ENCODE measurements around the gene TMEM273. TPM values are rescaled to one million over a fixed set of nuclear protein-coding genes. Genes with fewer than 3 reads are reported as not detected.

Gene TMEM273
- polyA plus RNA-seq, 1 of the 3 experiments (the other 2 are of a cell fraction), result not detected

DNA sequence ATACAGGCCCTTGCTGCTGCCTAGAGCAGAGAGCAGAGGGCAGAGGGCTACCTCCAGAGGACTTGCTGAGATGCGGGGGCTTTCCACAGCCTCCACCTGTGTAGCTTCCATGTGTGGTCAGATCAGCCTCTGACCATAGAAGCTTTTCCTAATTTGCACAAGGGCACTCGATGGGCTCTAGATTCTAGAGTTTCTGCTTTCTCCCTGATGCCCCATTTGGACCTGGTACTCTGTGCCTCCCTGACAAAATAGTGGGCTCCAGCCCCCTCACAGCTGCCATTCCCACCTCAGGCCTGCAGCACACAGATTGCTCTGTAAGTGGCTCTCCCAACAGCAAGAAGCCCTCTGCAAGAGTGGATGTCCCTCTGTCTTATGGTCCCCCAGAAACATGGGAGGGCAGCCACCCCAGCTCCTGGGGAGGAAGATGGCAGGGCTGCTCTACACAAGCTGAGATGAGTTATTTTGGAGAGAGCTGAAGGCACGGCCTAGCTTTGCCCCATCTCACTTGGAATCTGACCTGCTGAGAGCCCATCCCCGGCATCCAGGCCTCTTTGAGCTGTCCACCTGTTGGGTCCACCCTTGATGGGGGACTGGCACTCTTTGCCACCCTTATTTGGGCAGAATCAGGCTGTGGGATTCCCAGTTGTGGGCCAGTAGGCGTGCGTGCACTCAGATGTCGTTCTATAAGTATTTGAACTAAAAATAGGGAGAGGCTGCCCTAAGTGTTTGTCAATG, 16.7 kb downstream of the TMEM273 start:
- H3K9me2 ChIP-seq, result no peaks in the 10 kb centered on the region
- no peak overlapping the region for H3K9ac ChIP-seq
- H4K20me1 ChIP-seq (ENCODE audit: insufficient read depth), result no peaks in the 10 kb centered on the region
- H3K4me3 ChIP-seq (ENCODE audit: low read depth in 2 of 2, low read length in 1 of 2), result no peak overlapping the region
- no peak for DNase-seq
- 36% methylated on average over 7 of the region's 7 CpGs for WGBS (ENCODE audit: low lambda C conversion rate)
- H3K27ac ChIP-seq (ENCODE audit: low read depth in 2 of 2, low read length in 1 of 2), result no peak overlapping the region
- ChIA-PET CTCF (interaction anchor here (0.8 to 3.1 kb wide), 3 partner anchors 30 to 340 kb away, joined by 3 to 9 read pairs (median 3); no protein-coding TSS in a partner anchor), POLR2A (no interaction called here)
- H3K36me3 ChIP-seq (replicated peaks in 1 of 2; ENCODE audit: control insufficient read depth in 1 of 2, insufficient read depth in 2 of 2, low read length in 1 of 2), result no peaks in the 10 kb centered on the region
- H3K4me1 ChIP-seq (ENCODE audit: control insufficient read depth in 1 of 2, insufficient read depth in 2 of 2, low read depth in 1 of 2, low read length in 1 of 2), result peaks cover 0 to 13% of the 10 kb centered on the region in 2 experiments; a peak in 1 of 4 replicates
- H3K79me2 ChIP-seq (ENCODE audit: insufficient read depth), result no peaks in the 10 kb centered on the region
- H3K9me3 ChIP-seq, result no peaks in the 10 kb centered on the region
- no peak for TF ChIP-seq TCF12 (IDR thresholded peaks at IDR 0.05)
- TF ChIP-seq, protein P1, sequence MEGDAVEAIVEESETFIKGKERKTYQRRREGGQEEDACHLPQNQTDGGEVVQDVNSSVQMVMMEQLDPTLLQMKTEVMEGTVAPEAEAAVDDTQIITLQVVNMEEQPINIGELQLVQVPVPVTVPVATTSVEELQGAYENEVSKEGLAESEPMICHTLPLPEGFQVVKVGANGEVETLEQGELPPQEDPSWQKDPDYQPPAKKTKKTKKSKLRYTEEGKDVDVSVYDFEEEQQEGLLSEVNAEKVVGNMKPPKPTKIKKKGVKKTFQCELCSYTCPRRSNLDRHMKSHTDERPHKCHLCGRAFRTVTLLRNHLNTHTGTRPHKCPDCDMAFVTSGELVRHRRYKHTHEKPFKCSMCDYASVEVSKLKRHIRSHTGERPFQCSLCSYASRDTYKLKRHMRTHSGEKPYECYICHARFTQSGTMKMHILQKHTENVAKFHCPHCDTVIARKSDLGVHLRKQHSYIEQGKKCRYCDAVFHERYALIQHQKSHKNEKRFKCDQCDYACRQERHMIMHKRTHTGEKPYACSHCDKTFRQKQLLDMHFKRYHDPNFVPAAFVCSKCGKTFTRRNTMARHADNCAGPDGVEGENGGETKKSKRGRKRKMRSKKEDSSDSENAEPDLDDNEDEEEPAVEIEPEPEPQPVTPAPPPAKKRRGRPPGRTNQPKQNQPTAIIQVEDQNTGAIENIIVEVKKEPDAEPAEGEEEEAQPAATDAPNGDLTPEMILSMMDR (IDR thresholded peaks at IDR 0.05), result no peak
- TF ChIP-seq NFIC (IDR thresholded peaks at IDR 0.05; ENCODE audit: borderline replicate concordance), result no peak
- TF ChIP-seq, protein P2, sequence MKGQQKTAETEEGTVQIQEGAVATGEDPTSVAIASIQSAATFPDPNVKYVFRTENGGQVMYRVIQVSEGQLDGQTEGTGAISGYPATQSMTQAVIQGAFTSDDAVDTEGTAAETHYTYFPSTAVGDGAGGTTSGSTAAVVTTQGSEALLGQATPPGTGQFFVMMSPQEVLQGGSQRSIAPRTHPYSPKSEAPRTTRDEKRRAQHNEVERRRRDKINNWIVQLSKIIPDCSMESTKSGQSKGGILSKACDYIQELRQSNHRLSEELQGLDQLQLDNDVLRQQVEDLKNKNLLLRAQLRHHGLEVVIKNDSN (IDR thresholded peaks at IDR 0.05; ENCODE audit: borderline replicate concordance, low read depth), result no peak
- TF ChIP-seq YY1 (IDR thresholded peaks at IDR 0.05; ENCODE audit: low read depth), result no peak
- TF ChIP-seq FOXM1 (IDR thresholded peaks at IDR 0.05; ENCODE audit: low read depth), result no peak
- TF ChIP-seq, protein P3, sequence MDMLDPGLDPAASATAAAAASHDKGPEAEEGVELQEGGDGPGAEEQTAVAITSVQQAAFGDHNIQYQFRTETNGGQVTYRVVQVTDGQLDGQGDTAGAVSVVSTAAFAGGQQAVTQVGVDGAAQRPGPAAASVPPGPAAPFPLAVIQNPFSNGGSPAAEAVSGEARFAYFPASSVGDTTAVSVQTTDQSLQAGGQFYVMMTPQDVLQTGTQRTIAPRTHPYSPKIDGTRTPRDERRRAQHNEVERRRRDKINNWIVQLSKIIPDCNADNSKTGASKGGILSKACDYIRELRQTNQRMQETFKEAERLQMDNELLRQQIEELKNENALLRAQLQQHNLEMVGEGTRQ (IDR thresholded peaks at IDR 0.05; ENCODE audit: borderline replicate concordance, low read depth, low read length), result no peak
- no peak for TF ChIP-seq SIN3A (IDR thresholded peaks at IDR 0.05; ENCODE audit: borderline replicate concordance, low read depth, low read length)
- TF ChIP-seq TEAD4 (IDR thresholded peaks at IDR 0.05; ENCODE audit: borderline replicate concordance, insufficient read depth), result no peak
- TF ChIP-seq RFX5 (IDR thresholded peaks at IDR 0.05; ENCODE audit: low read length), result no peak
- TF ChIP-seq, protein P4, sequence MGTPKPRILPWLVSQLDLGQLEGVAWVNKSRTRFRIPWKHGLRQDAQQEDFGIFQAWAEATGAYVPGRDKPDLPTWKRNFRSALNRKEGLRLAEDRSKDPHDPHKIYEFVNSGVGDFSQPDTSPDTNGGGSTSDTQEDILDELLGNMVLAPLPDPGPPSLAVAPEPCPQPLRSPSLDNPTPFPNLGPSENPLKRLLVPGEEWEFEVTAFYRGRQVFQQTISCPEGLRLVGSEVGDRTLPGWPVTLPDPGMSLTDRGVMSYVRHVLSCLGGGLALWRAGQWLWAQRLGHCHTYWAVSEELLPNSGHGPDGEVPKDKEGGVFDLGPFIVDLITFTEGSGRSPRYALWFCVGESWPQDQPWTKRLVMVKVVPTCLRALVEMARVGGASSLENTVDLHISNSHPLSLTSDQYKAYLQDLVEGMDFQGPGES (IDR thresholded peaks at IDR 0.05; ENCODE audit: low read depth, low read length), result no peak
- no peak for TF ChIP-seq TAF1 (IDR thresholded peaks at IDR 0.05; ENCODE audit: borderline replicate concordance, low read depth, low read length)
- TF ChIP-seq, protein P5, sequence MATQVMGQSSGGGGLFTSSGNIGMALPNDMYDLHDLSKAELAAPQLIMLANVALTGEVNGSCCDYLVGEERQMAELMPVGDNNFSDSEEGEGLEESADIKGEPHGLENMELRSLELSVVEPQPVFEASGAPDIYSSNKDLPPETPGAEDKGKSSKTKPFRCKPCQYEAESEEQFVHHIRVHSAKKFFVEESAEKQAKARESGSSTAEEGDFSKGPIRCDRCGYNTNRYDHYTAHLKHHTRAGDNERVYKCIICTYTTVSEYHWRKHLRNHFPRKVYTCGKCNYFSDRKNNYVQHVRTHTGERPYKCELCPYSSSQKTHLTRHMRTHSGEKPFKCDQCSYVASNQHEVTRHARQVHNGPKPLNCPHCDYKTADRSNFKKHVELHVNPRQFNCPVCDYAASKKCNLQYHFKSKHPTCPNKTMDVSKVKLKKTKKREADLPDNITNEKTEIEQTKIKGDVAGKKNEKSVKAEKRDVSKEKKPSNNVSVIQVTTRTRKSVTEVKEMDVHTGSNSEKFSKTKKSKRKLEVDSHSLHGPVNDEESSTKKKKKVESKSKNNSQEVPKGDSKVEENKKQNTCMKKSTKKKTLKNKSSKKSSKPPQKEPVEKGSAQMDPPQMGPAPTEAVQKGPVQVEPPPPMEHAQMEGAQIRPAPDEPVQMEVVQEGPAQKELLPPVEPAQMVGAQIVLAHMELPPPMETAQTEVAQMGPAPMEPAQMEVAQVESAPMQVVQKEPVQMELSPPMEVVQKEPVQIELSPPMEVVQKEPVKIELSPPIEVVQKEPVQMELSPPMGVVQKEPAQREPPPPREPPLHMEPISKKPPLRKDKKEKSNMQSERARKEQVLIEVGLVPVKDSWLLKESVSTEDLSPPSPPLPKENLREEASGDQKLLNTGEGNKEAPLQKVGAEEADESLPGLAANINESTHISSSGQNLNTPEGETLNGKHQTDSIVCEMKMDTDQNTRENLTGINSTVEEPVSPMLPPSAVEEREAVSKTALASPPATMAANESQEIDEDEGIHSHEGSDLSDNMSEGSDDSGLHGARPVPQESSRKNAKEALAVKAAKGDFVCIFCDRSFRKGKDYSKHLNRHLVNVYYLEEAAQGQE (IDR thresholded peaks at IDR 0.05; ENCODE audit: low read depth, low read length), result no peak
- no peak for TF ChIP-seq MXI1 (IDR thresholded peaks at IDR 0.05; ENCODE audit: low read depth, low read length)
- no peak for TF ChIP-seq EZH2phosphoT487 (IDR thresholded peaks at IDR 0.05; ENCODE audit: borderline replicate concordance, low read depth)
- no peak for TF ChIP-seq SMC3 (IDR thresholded peaks at IDR 0.05; ENCODE audit: low read depth, low read length)
- no peak for TF ChIP-seq CHD2 (IDR thresholded peaks at IDR 0.05; ENCODE audit: low read length, partially characterized antibody)
- no peaks in the 10 kb centered on the region for H3F3A ChIP-seq (replicated peaks; ENCODE audit: insufficient read depth)
- no peak overlapping the region for H3K4me2 ChIP-seq
- no peaks in the 10 kb centered on the region for H3K27me3 ChIP-seq (ENCODE audit: insufficient read depth)
- no peak overlapping the region for H2AFZ ChIP-seq (ENCODE audit: low read depth)

Measured in SK-N-SH (cell line).